GM18517 (cell line): Measurements from ENCODE around the gene TRABD.

Experiments used
- ATAC-seq: cut with Tn5 transposase; IDR thresholded peaks from one replicate; pipeline ENCODE4 v1.9.1; 2021; ENCODE audit warnings: mild to moderate bottlenecking, moderate library complexity; ENCODE audit not compliant: unreplicated experiment

Gene TRABD

GRCh38 chr22:50216684-50217520, 31.2 kb downstream of the TRABD start:
- no peak for ATAC-seq

DNA sequence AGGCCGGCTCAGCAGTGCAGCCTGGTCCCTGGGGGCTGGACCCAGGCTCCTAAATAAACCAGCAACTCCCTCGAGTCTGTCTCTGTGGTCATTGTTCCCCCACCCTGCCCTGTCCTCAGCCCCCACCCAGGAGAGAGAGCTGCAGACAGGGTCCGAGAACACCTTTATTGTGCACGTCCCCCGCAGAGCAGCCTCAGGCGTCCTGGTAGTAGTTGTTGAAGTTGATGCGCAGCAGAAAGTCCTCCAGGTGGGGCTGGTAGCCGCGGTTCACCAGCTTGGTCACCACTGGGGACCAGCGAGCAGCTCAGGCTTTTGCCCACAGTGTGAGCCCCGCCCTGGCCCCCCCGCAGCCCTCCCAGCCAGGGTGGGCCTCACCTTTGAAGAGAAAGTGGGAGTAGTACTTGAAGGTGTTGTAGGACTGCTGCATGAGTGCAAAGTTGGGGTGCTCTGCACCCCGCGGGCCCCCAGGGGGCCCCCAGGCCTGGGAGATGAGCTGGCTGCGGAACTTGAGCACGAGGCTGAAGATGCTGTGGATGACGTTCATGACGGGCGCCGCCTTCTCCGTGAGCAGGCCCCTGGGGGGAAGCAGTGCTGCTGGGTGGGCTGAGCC, 31.9 kb downstream of the TRABD start:
- no peak for ATAC-seq

GRCh38 chr22:50218153-50218995, 32.7 kb downstream of the TRABD start:
- ATAC-seq = no peak

GRCh38 chr22:50218996-50219727, 33.4 kb downstream of the TRABD start:
- no peak for ATAC-seq

DNA sequence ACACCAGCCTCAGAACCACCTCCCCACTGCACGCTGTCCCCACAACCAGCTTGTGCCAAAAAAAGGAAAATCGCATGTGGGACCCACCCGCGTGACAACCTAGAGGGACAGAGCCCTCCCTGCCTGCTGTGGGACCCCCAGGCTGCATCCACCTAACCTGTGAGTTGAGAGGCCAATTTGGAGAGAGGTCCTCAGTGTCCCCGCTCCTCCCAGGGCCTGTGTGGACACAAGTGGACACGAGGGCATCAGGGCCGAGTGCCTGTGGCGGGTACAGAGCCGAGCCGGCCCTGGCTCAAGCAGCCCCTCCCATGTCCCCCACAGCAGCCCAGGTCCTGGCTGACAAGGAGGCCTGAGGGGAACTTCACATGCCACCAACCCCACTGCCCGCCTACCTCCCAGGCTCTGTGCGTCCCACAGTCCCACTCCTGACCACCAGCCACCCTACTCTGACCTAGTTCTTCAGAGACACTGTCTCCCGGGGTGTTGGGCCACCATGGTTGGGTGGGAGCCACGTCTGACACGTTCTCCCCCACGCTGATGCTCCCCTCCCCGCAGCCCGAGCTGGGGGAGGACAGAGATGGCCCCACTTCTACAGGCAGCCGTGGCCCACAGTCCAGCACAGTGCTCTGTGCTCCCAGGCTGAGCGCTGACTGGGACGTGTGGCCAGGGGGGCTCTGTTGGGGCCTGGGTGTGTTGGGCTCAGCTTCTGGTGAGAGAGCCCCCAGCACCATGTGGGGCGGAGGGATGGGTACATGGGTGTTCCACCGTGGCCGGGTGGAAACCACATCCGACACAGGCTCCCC, 34.3 kb downstream of the TRABD start:
- no peak for ATAC-seq

- no peak for ATAC-seq
Measured at GRCh38 chr22:50220603-50221409, 35.1 kb downstream of the TRABD start.

DNA sequence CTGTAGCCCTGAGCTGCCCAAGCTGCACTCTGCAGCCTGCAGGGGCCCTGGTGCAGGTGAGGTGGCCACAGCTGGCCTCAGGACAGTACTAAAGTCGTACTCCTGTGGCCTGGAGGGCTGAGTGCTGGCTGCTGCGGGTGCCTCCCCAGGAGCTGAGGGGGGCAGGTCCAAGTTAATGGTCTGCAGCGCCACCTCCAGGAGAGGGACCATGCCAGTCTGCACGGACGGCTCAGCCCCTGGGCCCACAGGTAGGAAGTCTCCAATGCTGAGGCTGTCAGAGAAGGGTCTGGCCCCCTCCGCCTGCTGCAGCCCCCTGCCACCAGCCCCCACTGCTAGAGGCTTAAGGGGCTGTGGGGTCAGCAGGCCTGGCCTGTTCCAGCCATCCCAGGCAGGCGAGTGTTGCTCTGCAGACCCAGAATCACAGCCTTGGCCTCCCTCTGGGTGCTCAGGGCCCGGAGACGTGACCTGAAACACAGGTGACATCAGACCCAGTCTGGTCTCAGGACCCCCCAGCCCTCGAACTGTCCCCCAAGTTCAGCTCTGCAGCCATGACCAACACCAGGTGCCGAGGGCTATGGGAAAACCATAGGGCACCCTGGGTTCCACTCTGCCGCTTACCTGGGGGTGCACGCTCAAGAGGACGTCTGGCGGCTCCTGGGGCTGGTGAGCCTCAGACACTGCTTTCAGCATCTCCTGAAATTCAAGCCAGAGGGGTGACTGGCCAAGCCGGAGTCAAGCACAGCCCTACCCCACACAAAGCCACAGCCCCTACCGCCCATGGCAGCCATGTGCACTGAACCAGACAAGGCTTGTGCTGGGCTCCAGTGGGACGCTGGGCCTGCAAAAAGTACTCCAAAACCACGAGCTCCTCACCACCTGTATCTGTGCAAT, 35.9 kb downstream of the TRABD start:
- no peak for ATAC-seq

GRCh38 chr22:50222508-50222907, 36.8 kb downstream of the TRABD start:
- ATAC-seq = no peak

DNA sequence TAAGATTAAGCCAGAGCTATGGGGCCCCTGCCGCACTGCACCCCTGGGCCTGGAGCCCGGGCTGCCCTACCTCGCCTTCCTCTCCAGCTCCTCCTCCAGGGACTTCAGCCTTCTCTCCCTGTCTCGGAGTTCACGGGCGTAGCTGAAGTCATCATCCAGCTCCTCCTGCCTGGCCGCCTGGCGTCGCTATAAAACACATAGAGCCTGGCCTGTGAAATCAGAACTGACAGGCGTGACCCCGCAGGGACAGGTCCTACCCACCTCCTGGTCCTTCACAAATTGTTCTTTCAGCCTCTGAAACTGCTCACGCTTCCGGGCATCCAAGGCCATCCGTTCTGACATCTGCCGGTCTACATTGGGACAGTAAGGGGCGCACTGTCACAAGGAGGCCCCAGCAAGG, 38.4 kb downstream of the TRABD start:
- no peak for ATAC-seq

GRCh38 chr22:50225200-50225969, 39.7 kb downstream of the TRABD start:
- ATAC-seq = no peak

GRCh38 chr22:50226063-50226874, 40.6 kb downstream of the TRABD start:
- ATAC-seq = no peak

DNA sequence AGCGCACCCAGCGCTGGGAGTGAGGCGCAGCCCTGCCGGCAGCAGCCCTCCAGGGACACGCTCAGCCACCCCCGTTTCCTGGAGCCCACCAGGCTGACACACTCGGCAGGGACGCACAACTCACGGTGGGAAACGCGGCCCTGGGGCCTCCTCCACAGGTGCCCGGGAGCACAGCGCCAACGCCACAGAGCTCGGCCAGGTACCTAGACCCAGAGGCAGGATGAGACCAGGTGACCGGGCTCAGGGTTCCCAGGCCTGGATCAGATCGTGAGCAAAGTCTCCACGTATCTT, 41.1 kb downstream of the TRABD start:
- ATAC-seq = no peak

GRCh38 chr22:50227579-50228215, 42.0 kb downstream of the TRABD start:
- ATAC-seq = no peak

DNA sequence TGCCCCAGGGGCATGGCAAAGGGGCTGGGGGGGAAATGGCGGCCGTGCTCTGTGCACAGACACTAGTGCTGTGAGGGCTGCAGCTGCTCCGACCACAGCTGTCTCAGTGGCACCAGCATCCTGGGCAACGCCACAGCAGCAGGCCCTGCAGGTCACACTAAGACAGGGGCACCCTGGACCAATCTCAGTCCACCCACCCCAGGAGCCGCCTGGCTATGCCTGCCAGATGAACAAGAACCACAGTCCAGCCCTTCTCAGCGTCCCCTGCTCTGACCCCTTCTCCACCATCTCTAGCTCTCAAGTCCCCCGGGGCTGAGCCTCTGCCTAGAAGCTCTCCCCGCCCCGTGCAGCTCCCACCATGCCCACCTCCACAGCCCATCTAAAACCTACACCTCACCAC, 42.7 kb downstream of the TRABD start:
- ATAC-seq = no peak

DNA sequence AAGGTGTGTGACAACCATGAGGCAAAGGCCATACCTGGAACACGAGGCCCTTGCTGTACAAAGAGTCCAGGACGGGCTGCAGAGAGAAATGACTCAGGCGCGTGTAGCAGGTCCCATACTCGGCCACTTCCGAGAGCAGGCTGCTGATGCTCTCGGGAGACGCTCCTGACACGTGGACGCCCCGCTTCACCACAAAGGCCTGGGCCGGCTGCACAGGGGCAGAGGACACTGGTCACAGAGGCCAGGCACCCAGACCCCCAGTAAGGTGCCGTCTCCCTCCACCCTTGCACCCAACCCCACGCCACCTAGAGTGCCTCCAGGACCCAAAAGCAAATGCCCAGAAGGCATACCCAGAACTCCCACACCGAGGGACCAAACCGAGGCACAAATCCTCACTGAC, 43.7 kb downstream of the TRABD start:
- ATAC-seq = no peak

DNA sequence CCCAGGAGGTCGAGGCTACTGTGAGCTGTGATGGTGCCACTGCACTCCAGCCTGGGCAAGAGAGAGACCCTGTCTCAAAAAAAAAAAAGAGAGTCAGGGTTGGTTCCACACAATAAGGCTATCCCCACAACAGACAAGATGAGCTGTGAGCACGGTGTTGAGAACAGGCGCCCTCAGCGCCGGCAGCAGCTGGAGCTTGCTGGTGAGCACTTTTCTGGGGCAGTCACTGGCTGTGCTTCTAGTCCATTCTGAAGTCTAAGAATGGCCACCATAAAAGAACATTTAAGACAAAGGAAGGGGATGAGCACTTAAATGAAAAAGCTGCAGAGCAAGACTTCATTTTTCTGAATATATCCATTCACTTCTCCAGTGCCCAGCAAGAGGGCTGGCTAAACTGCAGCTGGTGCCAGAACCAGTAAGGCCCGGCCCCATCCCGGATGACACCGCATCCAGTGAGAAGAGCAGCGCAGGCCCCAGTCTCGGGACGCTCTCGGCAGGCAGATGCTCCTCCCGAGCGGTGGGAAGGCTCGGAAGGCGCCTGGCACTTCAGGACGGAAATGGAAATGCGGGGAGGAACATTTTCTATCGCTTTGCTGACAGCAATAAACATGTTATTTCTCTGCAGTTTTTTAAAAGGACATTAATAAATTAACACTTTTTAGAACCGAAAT, 46.9 kb downstream of the TRABD start:
- no peak for ATAC-seq
